ENCODE measurements around the gene GALC. TPM values are rescaled to one million over a fixed set of nuclear protein-coding genes. Genes with fewer than 3 reads are reported as not detected.
A peak's percentile ranks its signal among the peaks of the same experiment; 100 is the strongest.
"Not testable (repeated sequence)": the region's sequence is repeated elsewhere in the genome, so short reads cannot be mapped to it uniquely, and the experiment has no call there.

GALC gene
- 10.8 and 14.8 TPM in 2 replicates for total RNA-seq (2014; rRNA removed; shearing (Covaris generic))

DNA sequence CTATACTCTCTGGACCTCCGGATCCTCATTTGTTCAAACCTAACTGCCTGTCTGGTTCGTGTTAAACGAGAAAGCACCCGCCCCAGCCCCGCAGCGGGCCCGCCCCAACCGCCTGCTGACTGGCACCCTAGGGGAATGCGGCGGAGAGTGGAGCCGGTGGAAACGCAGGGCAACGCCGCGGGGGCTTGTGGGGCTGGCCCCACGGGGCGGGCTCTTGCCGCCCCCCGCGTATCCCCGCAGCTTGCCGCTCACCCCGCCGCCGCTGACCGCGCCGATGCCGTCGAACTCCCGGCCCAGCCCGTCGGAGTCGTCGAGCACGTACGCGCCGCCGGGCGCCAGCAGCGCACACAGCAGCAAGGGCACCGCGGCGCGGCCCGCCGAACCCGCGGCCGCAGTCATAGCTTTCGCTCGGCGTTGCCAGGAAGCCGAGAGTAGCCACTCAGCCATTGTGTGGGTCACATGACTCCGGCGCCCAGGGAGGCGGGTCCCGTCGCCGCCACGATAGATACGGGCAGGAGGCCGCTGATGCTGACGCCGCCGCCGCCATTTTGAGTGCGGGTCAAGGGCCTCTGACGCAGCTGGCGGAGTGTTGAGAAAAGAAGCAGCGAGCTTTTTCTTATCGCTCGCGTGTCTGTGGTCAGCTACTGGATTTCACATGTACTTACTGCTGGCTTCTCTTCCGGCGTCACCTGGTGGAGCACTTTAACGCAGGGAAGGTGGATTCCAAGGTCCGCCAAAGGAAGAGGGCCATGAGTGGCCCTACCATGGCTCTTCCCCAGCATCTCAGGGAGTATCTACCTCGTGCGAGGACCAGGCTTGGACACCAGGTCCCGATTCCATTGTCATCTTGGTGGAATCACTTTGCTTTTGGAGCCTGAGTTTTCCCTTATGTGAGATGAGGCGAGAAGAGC is at the start of gene GALC:
GALC (minus strand) TSS at position 465 of the 911 bp plus-strand sequence; CDS start at position 447, 18 bp downstream.
- DNase-seq (ENCODE audit: low read depth) = peak; percentile 84

- DNase-seq (ENCODE audit: low read depth) = no peak
These were observed 47.2 kb upstream of the GALC start for GRCh38 chr14:88040146-88040545.

DNA sequence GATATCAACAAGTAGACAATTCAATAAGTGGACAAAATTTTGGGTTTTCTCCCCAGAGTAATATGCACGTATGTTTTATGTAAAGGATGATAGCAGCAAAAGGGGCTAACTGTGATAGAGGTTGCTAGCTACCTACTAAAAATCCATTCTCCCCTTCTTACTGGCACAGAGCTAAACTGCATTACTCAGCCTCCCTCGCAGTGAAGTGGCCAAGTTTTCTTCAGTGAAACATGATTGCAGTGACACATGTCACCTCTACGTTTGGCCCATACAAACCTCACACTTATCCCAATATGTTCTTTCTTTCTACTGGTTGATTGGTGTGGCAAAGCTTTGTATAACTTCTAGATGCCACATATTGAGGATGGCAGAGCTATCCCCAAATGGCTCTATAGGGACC is 46.2 kb upstream of the GALC start:
- DNase-seq (ENCODE audit: low read depth) = no peak

DNA sequence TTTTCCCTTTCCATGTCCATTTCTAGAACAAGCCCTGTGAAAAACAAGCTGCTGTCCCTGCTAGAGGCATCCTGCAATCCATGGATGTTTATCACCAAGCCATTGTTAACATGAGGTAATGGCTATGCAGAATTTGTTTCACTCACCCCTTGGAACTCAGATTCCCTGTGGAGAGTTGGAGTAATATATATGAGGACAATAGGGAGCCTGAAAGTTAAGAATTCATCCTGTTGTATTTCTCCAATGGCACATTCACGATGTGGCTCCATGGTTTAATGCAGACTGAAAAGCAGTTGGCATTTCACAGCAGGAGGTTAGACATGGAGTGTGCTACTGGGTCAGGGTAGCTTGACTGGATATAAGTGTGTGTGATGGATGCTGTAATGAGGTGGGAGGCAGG is 44.3 kb upstream of the GALC start:
- no peak for DNase-seq (ENCODE audit: low read depth)

DNA sequence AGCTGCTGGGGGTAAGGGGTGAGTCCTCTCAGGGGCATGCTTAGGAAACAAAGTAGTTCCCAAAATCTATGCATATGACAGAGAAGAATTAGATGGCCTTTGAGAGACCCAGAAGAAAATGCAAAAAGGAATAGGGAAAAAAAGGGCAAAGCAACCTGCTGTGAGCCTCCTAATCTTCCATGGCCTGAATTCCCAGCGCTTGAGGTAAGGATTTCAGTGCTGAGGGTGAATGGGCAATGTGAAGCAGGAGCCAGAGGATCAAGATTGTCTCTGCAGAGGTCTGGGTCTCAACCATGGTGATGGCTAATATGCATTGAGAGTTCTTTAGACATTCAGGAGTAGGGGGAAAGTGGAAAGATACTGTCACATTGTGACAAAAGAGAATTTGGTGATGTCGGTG is 43.4 kb upstream of the GALC start:
- DNase-seq (ENCODE audit: low read depth) = no peak

- no peak for DNase-seq (ENCODE audit: low read depth)
These were observed 41.1 kb upstream of the GALC start for GRCh38 chr14:88034076-88034475.

DNA sequence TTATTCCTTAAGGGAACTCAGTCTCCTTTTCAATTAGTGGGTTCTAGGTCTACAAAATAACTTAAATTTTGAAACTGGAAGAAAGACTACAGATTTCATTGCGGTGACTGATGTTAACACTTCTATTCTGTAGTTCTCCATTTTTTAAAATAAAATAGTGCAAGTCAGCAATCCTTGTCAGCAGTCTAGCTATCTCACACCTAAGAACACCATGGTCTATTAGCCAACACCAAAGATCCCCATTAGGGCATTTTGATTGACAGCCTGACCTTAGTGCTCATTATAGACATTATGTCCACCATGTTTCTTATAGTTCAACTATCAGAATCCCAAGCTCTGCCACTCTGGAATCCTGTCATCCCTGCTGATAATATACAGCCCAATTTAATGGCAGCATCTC is 39.4 kb upstream of the GALC start:
- no peak for DNase-seq (ENCODE audit: low read depth)

GRCh38 chr14:88030892-88031291 is 37.9 kb upstream of the GALC start:
- DNase-seq (ENCODE audit: low read depth) = no peak

DNA sequence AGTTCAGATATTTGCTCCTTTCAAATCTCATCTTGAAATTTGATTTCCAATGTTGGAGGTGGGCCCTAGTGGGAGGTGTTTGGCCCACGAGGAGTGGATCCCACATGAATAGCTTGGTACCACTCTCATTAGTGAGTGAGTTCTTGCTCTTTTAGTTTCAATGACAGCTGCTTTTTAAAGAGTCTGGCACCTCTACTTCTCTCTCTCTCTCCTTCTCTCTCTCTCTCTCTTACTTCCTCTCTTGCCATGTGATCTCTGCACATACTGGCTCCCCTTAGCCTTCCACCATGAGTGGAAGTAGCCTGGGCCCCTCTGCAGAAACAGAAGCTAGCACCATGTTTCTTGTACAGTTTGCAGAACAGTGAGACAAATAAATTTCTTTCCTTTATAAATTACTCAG is 37.1 kb upstream of the GALC start:
- no peak for DNase-seq (ENCODE audit: low read depth)

DNA sequence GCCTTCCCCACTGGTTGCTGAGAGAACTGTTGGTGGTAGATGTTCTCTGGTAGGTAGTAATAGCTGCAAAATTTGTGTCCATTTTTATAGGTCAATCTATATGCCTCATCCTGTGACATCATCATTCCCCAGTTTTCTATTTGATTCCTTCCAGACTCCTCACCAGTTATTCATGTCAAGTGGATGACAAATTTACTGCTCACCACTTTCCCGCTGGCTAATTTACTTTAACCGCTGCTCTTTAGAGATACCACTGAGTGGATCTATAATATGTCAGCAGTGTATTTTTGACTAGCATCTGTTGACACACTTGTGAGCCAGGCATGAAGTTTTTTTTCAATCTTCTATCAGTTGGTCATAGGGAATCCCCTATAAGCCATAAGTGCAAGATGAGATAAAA is 36.5 kb upstream of the GALC start:
- DNase-seq (ENCODE audit: low read depth) = no peak

DNA sequence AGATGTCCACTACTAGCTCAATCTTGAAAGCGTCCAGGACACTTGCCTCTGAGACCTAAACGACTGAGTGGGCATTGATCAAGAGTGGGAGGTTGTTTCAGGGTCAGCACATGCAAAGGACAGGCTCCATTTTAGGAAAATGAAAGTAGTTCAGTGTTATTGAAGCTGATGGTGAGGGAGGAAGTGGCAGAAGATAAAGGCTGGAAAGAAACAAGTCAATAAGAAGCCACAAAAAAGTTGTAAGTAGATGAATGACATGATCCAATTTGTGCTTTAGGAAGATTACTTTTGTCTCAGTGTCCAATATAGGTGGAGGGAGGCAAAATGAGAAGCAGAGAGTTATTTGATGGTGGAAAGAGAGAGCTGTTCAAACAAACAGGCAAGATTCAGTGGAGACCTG is 33.9 kb upstream of the GALC start:
- no peak for DNase-seq (ENCODE audit: low read depth)

GRCh38 chr14:88025313-88025712 is 32.3 kb upstream of the GALC start:
- DNase-seq (ENCODE audit: low read depth) = no peak

GRCh38 chr14:88024252-88025086 is 31.5 kb upstream of the GALC start:
- DNase-seq (ENCODE audit: low read depth) = not testable (repeated sequence)

GRCh38 chr14:88023658-88024187 is 30.7 kb upstream of the GALC start:
- no peak for DNase-seq (ENCODE audit: low read depth)

DNA sequence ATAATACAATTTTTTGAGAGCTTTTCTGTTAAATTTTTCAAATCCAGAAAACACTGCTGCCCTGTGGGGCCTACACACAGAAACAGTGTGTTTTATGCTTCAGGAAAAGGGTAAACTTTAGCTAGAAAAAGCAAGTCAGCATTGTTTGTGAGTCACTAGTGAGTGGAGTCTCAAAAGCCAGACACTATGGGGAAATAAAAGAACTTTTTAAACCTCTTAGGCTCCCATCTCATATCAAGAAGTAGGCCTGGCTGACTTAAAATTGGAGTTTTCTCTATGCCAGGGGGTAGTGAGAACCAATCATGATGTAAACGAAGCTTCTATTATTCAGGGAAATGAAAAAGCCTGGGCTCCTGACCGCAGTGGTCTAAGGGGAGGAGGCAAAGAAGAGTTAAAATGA is 24.6 kb upstream of the GALC start:
- no peak for DNase-seq (ENCODE audit: low read depth)

DNA sequence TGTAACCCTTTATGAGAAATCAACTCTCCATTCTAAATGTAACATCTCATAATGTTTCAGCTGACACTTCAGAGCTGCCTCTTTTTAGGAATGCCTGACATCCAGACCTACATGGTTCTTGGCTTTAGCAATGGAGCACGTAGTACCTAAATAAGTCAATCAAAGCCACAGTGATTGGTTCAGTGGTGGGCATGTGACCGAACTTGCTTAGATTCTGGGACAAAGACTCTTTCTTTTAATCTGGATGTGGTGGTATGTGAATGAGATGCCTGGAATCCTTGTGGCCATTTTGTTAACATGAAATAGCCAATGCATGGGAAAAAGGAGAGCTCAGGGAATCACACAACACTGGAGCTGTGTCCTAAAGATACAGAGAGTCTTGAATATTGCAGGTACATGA is 23.8 kb upstream of the GALC start:
- DNase-seq (ENCODE audit: low read depth) = no peak

DNA sequence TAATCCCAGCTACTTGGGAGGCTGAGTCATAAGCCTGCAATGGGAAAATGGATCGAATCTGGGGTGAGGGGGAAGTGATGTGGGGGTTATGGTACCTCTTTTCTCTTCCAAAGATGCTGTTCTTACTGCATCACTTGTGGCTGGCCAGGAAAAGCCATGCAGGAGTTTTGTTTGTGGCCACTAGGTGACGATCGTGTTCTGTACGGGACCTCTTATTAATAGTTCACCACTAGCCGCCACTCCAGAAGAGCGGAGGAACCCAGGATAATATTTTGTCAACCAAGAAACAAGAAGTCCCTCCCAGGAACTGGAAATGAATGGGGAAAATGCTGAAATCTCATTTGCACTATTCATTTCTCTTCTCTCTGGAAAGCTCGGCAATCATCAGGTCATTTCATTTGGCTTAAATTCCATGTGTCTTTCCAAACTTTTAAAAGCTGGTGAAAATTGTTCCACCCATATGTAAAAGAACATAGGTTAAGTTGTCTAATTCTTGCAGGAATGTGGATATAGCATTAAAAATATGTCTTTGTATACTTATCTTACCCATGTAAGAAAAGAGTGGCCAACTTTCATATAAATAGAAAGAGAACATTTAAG is 20.9 kb upstream of the GALC start:
- peak; percentile 57 for DNase-seq (ENCODE audit: low read depth)

- no peak for DNase-seq (ENCODE audit: low read depth)
These were observed 19.5 kb upstream of the GALC start for GRCh38 chr14:88012495-88012894.

DNA sequence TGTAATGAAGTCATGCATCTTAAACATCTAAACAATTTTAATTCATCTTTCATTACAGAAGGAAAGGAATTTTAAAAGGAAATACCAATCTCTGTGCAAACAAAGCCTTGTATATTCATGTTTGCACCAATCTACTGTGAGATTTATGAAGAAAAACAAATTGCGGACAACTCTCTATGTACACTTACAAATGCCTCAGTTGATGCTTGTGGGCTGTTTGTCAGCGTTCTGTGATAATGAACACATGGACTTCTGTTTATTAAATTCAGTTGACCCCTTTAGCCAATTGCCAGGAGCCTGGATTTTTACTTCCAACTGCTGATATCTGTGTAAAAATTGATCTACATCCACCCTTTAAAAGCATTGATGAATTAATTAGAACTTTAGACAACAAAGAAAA is 17.3 kb upstream of the GALC start:
- no peak for DNase-seq (ENCODE audit: low read depth)

GRCh38 chr14:88009486-88009885 is 16.5 kb upstream of the GALC start:
- no peak for DNase-seq (ENCODE audit: low read depth)

DNA sequence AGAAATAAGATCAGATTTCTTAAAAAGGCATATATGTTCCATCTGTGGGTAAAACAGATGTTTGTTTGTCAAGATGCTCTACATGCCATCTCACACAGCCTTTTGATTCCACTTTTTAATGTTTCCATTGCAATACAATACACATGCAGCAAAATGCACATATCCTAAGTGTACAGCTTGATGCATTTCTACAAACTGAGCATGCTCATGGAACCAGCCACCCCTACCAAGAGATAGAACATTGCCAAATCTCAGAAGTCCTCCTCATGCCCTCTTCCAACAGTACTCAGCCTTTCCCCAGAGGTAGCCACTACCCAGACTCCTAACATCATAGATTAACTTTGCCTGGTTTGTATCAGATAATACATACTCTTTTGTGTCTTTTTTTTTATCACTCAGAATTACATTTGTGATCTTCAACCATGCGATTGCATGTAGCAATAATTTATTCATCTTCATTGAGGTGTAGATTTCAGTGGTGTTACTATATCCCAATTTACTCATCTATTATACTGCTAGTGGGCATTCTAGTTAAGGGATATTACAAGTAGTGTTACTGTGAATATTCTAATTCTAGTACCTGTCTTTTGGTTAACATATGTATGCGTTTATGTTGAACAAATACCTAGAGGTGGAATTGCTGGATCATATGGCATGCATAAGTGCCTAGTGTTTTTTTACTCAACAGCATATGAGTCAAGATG is 15.2 kb upstream of the GALC start:
- DNase-seq (ENCODE audit: low read depth) = no peak

GRCh38 chr14:88007608-88008007 is 14.6 kb upstream of the GALC start:
- no peak for DNase-seq (ENCODE audit: low read depth)

Measured in RPMI7951 (cell line).